ENCODE measurements around the gene KCNE2.

The KCNE2 gene

GRCh38 chr21:34363733-34364132 lies at the start of gene KCNE2:
KCNE2 (plus strand) TSS chr21:34364006; CDS start chr21:34370479, 6,473 bp downstream.
- DNase-seq (ENCODE audit: low read depth in 4 of 4, low spot score in 1 of 4) = no peak

- DNase-seq (ENCODE audit: low read depth in 4 of 4, low spot score in 1 of 4) = no peak
These were observed 44.2 kb upstream of the KCNE2 start for GRCh38 chr21:34319585-34319984.

- DNase-seq (ENCODE audit: low read depth in 4 of 4, low spot score in 1 of 4) = no peak
These were observed 43.8 kb upstream of the KCNE2 start for GRCh38 chr21:34320011-34320410.

GRCh38 chr21:34330055-34330454 lies 33.8 kb upstream of the KCNE2 start:
- DNase-seq (ENCODE audit: low read depth in 4 of 4, low spot score in 1 of 4) = no peak

- no peak for DNase-seq (ENCODE audit: low read depth in 4 of 4, low spot score in 1 of 4)
These were observed 32.1 kb upstream of the KCNE2 start for GRCh38 chr21:34331726-34332125.

- DNase-seq (ENCODE audit: low read depth in 4 of 4, low spot score in 1 of 4) = no peak
These were observed 31.5 kb upstream of the KCNE2 start for GRCh38 chr21:34332347-34332746.

GRCh38 chr21:34333121-34333739 lies 30.6 kb upstream of the KCNE2 start:
- DNase-seq (ENCODE audit: low read depth in 4 of 4, low spot score in 1 of 4) = no peak

GRCh38 chr21:34335316-34335715 lies 28.5 kb upstream of the KCNE2 start:
- DNase-seq (ENCODE audit: low read depth in 4 of 4, low spot score in 1 of 4) = no peak

- no peak for DNase-seq (ENCODE audit: low read depth in 4 of 4, low spot score in 1 of 4)
These were observed 27.6 kb upstream of the KCNE2 start for GRCh38 chr21:34336245-34336644.

- no peak for DNase-seq (ENCODE audit: low read depth in 4 of 4, low spot score in 1 of 4)
These were observed 26.9 kb upstream of the KCNE2 start for GRCh38 chr21:34336756-34337391.

- DNase-seq (ENCODE audit: low read depth in 4 of 4, low spot score in 1 of 4) = no peak
These were observed 26.1 kb upstream of the KCNE2 start for GRCh38 chr21:34337741-34338140.

GRCh38 chr21:34338226-34338625 lies 25.6 kb upstream of the KCNE2 start:
- no peak for DNase-seq (ENCODE audit: low read depth in 4 of 4, low spot score in 1 of 4)

GRCh38 chr21:34340061-34340460 lies 23.7 kb upstream of the KCNE2 start:
- no peak for DNase-seq (ENCODE audit: low read depth in 4 of 4, low spot score in 1 of 4)

GRCh38 chr21:34342476-34342875 lies 21.3 kb upstream of the KCNE2 start:
- no peak for DNase-seq (ENCODE audit: low read depth in 4 of 4, low spot score in 1 of 4)

- DNase-seq (ENCODE audit: low read depth in 4 of 4, low spot score in 1 of 4) = no peak
These were observed 20.5 kb upstream of the KCNE2 start for GRCh38 chr21:34343347-34343746.

GRCh38 chr21:34343838-34344381 lies 19.9 kb upstream of the KCNE2 start:
- no peak for DNase-seq (ENCODE audit: low read depth in 4 of 4, low spot score in 1 of 4)

GRCh38 chr21:34344584-34344983 lies 19.2 kb upstream of the KCNE2 start:
- DNase-seq (ENCODE audit: low read depth in 4 of 4, low spot score in 1 of 4) = no peak

GRCh38 chr21:34345091-34345871 lies 18.5 kb upstream of the KCNE2 start:
- DNase-seq (ENCODE audit: low read depth in 4 of 4, low spot score in 1 of 4) = no peak

- DNase-seq (ENCODE audit: low read depth in 4 of 4, low spot score in 1 of 4) = no peak
These were observed 17.9 kb upstream of the KCNE2 start for GRCh38 chr21:34345892-34346291.

- DNase-seq (ENCODE audit: low read depth in 4 of 4, low spot score in 1 of 4) = no peak
These were observed 14.8 kb upstream of the KCNE2 start for GRCh38 chr21:34348890-34349519.

- no peak for DNase-seq (ENCODE audit: low read depth in 4 of 4, low spot score in 1 of 4)
These were observed 12.0 kb upstream of the KCNE2 start for GRCh38 chr21:34351786-34352241.

Measured in stimulated activated CD4-positive, alpha-beta T cell treated with anti-CD3 and anti-CD28 coated beads, Interleukin-1b, Interleukin-23, amount 100 ng/mL, for 24 hours (primary cell).